K562 (cell line): ENCODE measurements around the gene INPPL1. TPM values are rescaled to one million over a fixed set of nuclear protein-coding genes. Genes with fewer than 3 reads are reported as not detected.

Experiments
- CREM ChIP-seq: IDR thresholded peaks from 2 replicates; pipeline ENCODE4 v1.6.1; 2014; ENCODE audit warnings: antibody characterized with exemption, low read depth
- GTF2E2 ChIP-seq: fragments of 200-800 bp; sonication (Bioruptor generic); IDR thresholded peaks from 2 replicates; pipeline ENCODE4 v1.6.1; 2016; ENCODE audit warnings: missing genetic modification characterization, missing compliant biosample characterization
- HBP1 ChIP-seq: fragments of 450-650 bp; formaldehyde crosslinking; IDR thresholded peaks from 2 replicates; pipeline ENCODE4 v1.4.0; 2022; ENCODE audit warnings: missing genetic modification characterization
- IRF1 ChIP-seq: sonication (generic); formaldehyde crosslinking; IDR thresholded peaks from 2 replicates; pipeline ENCODE4 v1.8.0; 2022; ENCODE audit warnings: missing genetic modification reagents, mild to moderate bottlenecking, borderline replicate concordance
- KDM5B ChIP-seq: fragments of 200-600 bp; sonication (generic); IDR thresholded peaks from 2 replicates; pipeline ENCODE4 v1.6.1; 2012; ENCODE audit warnings: low read depth, mild to moderate bottlenecking, moderate library complexity, low read length, control low read depth, inconsistent platforms; ENCODE audit not compliant: insufficient replicate concordance
- NFIX ChIP-seq: fragments of 250-450 bp; sonication (Bioruptor Pico); IDR thresholded peaks from 2 replicates; pipeline ENCODE4 v1.4.0; 2020; ENCODE audit warnings: low read depth, mild to moderate bottlenecking, moderate library complexity
- NR4A1 ChIP-seq, 2 experiments: fragments of 250-450 bp in 1 of 2; fragments of 450-650 bp in 1 of 2; sonication (Bioruptor Pico) in 1 of 2; IDR thresholded peaks; 2 replicates each; pipeline versions ENCODE4 v1.4.0 to v1.6.1; 2016 to 2020; ENCODE audit warnings: mild to moderate bottlenecking in 2 of 2, missing compliant biosample characterization in 1 of 2, missing genetic modification characterization in 1 of 2, moderate library complexity in 1 of 2
- POU5F1 ChIP-seq: fragments of 150-350 bp; IDR thresholded peaks from 2 replicates; pipeline ENCODE4 v1.6.1; 2014; ENCODE audit warnings: borderline replicate concordance, low read length, low read depth, mild to moderate bottlenecking; ENCODE audit not compliant: partially characterized antibody
- RBM25 ChIP-seq: fragments of 200-400 bp; formaldehyde crosslinking; IDR thresholded peaks from 2 replicates; pipeline ENCODE4 v1.6.1; 2018; ENCODE audit warnings: low read length, low read depth, moderate library complexity; ENCODE audit not compliant: severe bottlenecking
- ZBTB11 ChIP-seq, 3 experiments: fragments of 200-800 bp in 1 of 3; fragments of 250-450 bp in 1 of 3; fragments of 450-650 bp in 1 of 3; sonication (Bioruptor Pico) in 1 of 3; sonication (Bioruptor generic) in 1 of 3; formaldehyde crosslinking in 1 of 3; IDR thresholded peaks; 2 replicates each; pipeline versions ENCODE4 v1.6.1 to v1.8.0; 2016 to 2022; ENCODE audit warnings: mild to moderate bottlenecking in 2 of 3, missing genetic modification characterization in 2 of 3, missing compliant biosample characterization in 1 of 3, moderate library complexity in 1 of 3
- ZNF354B ChIP-seq: fragments of 250-450 bp; sonication (Bioruptor Pico); IDR thresholded peaks from 2 replicates; pipeline ENCODE4 v1.4.0; 2020
- ZNF444 ChIP-seq: fragments of 250-450 bp; sonication (Bioruptor Pico); IDR thresholded peaks from 2 replicates; pipeline ENCODE4 v1.4.0; 2020; ENCODE audit warnings: mild to moderate bottlenecking, moderate library complexity
- polyA plus RNA-seq, 8 experiments: library from polyadenylated mRNA; depleted of rRNA in 4 of 8; stranded (reverse) in 5 of 8; unstranded in 3 of 8; fragments of >200 nt; fragmentation: Nextera tagmentation in 2 of 8; fragmentation: Illumina TruSeq in 1 of 8; extraction: Ambion mirVana in 2 of 8; extraction: Trizol in 1 of 8; gene quantifications; 2 replicates each; pipeline versions ENCODE4 v1.2.1 to v1.2.3, GENCODE V29; 2011 to 2014; ENCODE audit warnings: inconsistent platforms in 1 of 8, missing spikeins in 1 of 8
- total RNA-seq, 7 experiments: library from RNA; depleted of rRNA in 6 of 7; stranded (reverse); fragments of >200 nt in 6 of 7; fragmentation: Illumina TruSeq in 2 of 7; extraction: Trizol in 2 of 7; gene quantifications; 2 replicates each; pipeline versions ENCODE4 v1.2.1 to v1.2.3, GENCODE V29; 2011 to 2021; ENCODE audit warnings: low replicate concordance in 1 of 7
- TF ChIP-seq, protein P1 (sequence below): fragments of 450-650 bp; formaldehyde crosslinking; conservative IDR thresholded peaks from 2 replicates; pipeline ENCODE4 v1.4.0; 2022; ENCODE audit warnings: mild to moderate bottlenecking, missing genetic modification characterization
- TF ChIP-seq, protein P2 (sequence below): fragments of 250-450 bp; sonication (Bioruptor Pico); IDR thresholded peaks from 2 replicates; pipeline ENCODE4 v1.8.0; 2021; ENCODE audit warnings: moderate library complexity, mild to moderate bottlenecking, inconsistent platforms
- TF ChIP-seq, protein P3 (sequence below): fragments of 250-450 bp; sonication (Bioruptor Pico); IDR thresholded peaks from 2 replicates; pipeline ENCODE4 v1.9.0; 2021; ENCODE audit warnings: mild to moderate bottlenecking, inconsistent platforms

INPPL1 gene
- total and polyA plus RNA-seq, 9 of the 15 experiments (the other 6 are each of a cell fraction or from before 2014, with no cell fraction given) = 0.55 to 137 (median 61.6) TPM

DNA sequence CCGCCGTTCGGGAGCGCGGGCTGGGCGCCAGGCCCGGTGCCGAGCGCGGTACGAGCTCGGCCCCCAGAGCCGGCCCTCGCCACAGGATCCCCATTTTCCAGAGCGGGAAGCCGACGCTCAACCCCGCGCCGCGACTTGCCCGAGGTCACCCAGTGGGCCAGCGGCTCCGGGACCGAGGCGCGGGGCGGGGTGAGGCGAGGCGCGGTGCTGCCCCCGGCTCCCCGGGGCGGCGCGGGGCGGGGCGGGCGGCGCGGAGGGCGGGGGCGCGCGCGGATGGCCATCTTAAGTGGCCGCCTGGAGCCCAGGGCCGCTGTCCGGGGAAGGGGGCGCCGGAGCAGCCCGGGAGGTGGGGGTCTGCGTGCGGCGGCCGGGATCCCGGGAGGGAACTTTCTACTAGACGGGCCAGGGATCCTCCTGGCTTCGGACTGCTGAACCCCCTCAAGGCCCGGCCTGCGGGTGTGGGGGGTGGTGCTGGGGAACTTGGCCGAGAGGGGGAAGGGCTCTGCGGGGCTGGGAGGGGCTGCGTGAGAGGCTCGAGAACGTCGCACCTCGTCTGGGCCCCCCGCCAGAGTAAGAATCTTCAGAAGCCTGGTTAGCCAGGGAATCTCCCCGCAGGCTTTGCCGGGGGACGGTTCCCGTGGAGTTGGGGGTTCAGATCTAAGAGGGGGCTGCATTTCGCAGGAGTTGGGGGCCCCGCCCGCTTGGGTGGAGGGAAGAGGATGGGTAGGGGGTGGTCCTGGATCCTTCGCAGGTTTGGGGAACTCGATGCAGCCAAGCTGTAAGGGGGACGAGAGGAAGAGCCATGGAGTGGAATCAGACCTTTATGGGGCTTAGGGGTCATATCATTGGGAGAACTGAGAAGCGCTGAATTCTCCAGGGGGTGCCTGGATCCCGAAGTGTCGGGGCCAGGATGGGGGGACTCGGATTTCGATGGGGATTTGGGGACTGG lies 678 bp upstream of the INPPL1 start (continued):
- TF ChIP-seq NR4A1 (CRISPR knock-in tag; IDR thresholded peaks at IDR 0.05) (no peak), NR4A1 (tag; IDR thresholded peaks at IDR 0.05) (no peak), ZNF444 (CRISPR knock-in tag) (no peak), HBP1 (CRISPR knock-in tag) (no peak), GTF2E2 (no peak), NFIX (no peak), RBM25 (no peak), IRF1 (CRISPR knock-in tag) (no peak), KDM5B (peak; percentile 53), ZNF354B (CRISPR knock-in tag) (no peak), CREM (no peak), POU5F1 (no peak), ZBTB11 (CRISPR knock-in tag; IDR thresholded peaks at IDR 0.05) (peak in 1 of 3 experiments; percentile 58; a peak in 2 of 6 replicates)
- TF ChIP-seq, protein P1, sequence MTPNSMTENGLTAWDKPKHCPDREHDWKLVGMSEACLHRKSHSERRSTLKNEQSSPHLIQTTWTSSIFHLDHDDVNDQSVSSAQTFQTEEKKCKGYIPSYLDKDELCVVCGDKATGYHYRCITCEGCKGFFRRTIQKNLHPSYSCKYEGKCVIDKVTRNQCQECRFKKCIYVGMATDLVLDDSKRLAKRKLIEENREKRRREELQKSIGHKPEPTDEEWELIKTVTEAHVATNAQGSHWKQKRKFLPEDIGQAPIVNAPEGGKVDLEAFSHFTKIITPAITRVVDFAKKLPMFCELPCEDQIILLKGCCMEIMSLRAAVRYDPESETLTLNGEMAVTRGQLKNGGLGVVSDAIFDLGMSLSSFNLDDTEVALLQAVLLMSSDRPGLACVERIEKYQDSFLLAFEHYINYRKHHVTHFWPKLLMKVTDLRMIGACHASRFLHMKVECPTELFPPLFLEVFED (CRISPR knock-in tag) = 0 out of 2 replicates have a peak, but pooled peaks have one; percentile 14
- TF ChIP-seq, protein P2, sequence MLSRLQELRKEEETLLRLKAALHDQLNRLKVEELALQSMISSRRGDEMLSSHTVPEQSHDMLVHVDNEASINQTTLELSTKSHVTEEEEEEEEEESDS (CRISPR knock-in tag) = no peak
- TF ChIP-seq, protein P3, sequence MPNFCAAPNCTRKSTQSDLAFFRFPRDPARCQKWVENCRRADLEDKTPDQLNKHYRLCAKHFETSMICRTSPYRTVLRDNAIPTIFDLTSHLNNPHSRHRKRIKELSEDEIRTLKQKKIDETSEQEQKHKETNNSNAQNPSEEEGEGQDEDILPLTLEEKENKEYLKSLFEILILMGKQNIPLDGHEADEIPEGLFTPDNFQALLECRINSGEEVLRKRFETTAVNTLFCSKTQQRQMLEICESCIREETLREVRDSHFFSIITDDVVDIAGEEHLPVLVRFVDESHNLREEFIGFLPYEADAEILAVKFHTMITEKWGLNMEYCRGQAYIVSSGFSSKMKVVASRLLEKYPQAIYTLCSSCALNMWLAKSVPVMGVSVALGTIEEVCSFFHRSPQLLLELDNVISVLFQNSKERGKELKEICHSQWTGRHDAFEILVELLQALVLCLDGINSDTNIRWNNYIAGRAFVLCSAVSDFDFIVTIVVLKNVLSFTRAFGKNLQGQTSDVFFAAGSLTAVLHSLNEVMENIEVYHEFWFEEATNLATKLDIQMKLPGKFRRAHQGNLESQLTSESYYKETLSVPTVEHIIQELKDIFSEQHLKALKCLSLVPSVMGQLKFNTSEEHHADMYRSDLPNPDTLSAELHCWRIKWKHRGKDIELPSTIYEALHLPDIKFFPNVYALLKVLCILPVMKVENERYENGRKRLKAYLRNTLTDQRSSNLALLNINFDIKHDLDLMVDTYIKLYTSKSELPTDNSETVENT (CRISPR knock-in tag) = no peak
